Thyroid gland (tissue), 4 donors: ENCODE data around the gene VENTX.

Source experiments
- POLR2A ChIP-seq, 2 donors: fragments of 450-650 bp; IDR thresholded peaks; one replicate each; pipeline ENCODE4 v1.6.1; 2017; ENCODE audit warnings: antibody characterized with exemption in 2 of 2, mild to moderate bottlenecking in 2 of 2, moderate library complexity in 1 of 2
- TF ChIP-seq, protein P1 (sequence below), 6 experiments: fragments of 200-600 bp in 3 of 6; fragments of 450-650 bp in 3 of 6; sonication (generic) in 3 of 6; IDR thresholded peaks; one replicate each; pipeline ENCODE4 v1.5.1; 2016 to 2019; ENCODE audit warnings: antibody characterized with exemption in 6 of 6, mild to moderate bottlenecking in 2 of 6, inconsistent platforms in 1 of 6, moderate library complexity in 1 of 6

DNA sequence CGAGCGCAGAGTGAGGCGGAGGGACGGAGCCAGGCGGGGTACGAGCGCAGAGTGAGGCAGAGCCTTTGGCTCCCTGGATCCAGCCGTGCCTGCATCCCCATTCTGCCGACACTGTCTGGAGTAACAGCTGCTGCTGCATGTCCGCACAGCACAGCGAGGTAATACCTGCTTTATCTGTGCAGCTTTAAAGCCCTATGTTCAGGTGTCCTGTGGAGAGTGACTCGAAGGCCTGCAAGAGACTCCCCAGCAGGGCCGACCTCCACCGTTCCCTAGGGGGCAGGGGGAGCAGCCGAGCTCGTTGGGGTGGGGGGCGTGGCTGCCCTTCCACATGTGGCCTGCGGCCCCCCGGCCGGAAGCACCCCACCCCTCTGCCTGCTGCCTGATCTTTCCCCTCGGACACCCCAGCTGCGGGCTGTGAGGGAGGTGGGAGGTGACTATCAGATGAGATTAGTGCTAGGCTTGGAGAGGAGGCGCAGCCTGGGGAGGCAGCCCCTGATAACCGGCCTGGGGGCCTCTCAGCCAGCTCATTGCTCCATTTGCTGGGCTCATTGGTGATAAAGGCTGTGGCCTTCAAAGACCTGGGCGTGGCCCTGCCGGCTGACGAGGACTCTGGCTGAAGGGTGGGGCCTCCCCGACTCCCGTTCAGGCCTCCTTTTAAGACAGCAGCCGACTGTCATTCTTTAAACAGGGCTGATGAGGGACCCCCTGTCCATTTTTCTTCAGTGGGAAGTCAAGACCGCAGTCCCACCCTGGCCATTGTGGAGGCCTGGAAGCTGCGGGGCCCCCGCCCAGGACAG lies 8.0 kb downstream of the VENTX start:
- TF ChIP-seq, protein P1, sequence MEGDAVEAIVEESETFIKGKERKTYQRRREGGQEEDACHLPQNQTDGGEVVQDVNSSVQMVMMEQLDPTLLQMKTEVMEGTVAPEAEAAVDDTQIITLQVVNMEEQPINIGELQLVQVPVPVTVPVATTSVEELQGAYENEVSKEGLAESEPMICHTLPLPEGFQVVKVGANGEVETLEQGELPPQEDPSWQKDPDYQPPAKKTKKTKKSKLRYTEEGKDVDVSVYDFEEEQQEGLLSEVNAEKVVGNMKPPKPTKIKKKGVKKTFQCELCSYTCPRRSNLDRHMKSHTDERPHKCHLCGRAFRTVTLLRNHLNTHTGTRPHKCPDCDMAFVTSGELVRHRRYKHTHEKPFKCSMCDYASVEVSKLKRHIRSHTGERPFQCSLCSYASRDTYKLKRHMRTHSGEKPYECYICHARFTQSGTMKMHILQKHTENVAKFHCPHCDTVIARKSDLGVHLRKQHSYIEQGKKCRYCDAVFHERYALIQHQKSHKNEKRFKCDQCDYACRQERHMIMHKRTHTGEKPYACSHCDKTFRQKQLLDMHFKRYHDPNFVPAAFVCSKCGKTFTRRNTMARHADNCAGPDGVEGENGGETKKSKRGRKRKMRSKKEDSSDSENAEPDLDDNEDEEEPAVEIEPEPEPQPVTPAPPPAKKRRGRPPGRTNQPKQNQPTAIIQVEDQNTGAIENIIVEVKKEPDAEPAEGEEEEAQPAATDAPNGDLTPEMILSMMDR (IDR thresholded peaks at IDR 0.05) = no peak
- TF ChIP-seq POLR2A (IDR thresholded peaks at IDR 0.05) = no peak
